Activated gamma-delta T cell treated with anti-CD3 and anti-CD28 coated beads, Interleukin-2, amount 50 U/mL, for 16 hours (primary cell): ENCODE results near the gene RPS6KA2.

Experiments used
- DNase-seq: peaks from one replicate; pipeline ENCODE4 v3.0.0-alpha.2; 2020; ENCODE audit warnings: low read depth

Gene RPS6KA2

DNA sequence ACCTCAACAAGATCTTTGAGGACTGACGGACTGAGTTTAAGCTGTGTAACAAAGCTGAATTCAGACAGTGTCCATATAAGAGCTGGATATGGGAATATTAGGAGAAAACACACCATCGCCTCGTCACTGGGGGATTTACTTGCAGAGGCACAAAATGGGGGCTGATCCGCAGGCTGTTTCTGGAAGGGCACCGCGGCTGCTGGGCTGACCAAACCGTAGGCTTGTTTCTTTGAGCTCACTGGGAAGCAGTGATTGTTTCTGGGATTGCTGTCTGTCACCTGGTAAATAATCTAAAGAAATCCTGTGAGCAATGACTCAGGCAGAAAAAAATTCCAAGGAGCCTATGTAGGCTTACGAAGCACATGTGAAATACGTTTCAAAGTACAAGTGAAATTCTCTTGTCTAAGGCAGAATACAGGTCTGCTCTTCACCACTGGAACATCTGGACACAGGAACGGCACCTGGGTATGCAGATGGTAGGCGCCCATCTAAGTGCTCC, 180.4 kb downstream of the RPS6KA2 start:
- DNase-seq, result no peak

DNA sequence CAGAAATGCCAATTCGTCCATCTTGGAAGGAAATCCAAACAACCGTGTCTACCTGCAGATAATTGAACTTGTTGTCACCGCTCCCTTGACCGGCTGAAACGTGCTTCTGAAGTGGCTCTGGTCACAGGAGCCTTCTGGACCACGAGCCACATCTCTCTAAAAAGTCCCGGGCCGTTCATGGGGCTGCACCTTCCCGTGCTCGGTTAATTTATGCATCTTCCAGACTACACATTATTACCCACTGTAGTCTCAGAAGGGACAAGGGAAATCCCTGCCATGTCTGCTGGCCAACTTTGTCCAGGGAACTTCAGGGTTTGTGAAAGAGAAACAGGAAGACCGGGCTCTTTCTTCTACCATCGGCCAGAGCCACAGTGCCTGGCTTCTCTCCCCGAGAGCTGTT, 180.9 kb downstream of the RPS6KA2 start:
- no peak for DNase-seq

DNA sequence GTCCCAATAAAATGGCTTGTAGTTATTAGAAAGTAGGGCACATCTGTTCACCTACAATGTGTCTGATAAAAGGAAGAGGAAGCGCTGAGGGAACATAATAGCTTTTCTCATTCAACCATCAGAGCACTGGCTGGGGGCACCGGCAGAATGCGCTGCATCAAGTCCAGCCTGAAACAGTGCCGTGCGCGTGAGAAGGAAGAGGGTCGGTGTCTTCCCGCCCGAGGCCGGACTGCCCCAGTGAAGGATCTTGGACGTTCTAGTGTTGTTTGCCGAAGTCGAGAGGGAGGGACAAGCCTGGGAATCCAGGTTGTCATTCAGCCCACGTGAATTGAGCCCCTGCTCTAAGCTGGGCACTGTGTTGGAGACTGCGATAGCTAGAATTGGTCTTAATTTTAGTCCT, 182.6 kb downstream of the RPS6KA2 start:
- no peak for DNase-seq

DNA sequence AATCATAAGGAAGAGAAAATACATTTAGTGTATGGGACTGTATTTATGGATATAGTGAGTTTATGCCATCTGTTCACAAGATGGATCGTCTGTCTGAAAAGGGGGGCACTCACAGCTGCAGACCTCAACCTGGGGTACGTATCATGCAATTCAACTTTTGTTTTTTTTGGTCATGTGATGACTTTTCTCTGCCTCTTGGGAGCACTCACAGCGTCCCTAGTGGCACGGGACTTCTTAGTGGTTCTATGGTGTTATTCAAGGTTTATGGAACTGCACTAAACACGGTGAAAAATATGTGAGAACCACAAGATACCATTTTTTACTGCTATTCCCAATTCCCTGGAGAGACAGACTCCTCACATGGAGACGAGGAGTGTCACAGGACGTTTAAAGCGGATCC, 183.9 kb downstream of the RPS6KA2 start:
- no peak for DNase-seq

DNA sequence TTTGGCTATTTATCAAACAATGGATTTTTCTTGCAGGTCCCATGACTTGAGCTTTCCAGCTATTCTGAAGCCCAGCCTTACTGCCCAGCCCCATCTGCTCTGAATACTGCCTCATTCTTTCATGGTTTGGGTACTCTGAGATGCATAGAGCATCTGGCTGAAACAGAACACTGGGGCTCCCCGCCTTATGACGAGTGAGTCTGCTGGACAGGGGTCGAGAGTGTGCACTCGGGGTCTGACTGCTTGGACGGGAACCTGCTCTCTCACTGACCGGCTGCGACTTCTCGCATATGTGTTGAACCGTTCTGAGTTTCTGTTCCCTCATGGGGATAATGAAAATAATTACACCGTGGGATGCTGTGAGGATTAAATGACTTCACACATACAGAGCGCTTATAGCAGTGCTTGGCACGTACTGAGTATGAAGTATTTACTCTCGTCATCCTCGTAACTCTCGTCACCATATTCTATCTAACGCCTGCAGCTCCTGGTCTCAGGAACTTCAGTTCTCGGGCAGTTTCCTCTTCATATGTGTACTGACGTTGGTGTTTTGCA, 184.8 kb downstream of the RPS6KA2 start:
- no peak for DNase-seq

DNA sequence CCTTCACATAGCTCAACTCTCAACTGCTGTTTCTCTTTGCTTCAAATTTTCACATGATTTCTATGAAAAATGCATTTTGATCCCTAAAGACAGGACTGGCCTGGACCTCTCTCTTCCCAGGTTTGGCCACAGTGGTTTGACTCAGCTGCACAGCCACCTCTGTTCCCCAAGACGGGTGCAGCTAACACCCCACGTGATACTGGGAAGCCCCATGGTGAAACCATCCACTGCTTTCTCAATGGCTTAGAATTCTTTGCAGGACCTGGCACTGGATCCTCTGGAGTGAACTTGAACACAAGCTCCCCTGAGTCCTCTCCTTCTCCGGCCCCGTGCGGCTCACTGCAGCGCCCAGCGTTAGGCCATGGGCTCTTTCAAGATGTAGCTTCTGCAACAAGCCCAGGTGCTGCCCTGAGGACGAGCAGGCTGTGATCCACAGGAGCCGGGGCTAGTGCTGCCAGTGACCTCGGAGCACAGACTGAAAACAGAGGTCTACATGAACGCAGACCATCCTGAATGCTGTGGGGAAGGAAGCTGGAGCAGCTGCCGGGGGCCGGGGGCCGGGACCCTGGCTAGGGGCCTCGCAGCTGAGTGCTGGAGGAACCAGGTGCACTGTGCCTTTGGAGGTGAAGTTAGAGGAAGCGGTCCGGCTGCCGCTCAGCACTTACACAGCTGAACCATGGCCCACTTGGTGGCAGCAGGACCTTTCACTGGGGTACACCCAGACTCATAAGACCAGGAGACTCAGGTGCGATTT, 185.5 kb downstream of the RPS6KA2 start:
- no peak for DNase-seq

DNA sequence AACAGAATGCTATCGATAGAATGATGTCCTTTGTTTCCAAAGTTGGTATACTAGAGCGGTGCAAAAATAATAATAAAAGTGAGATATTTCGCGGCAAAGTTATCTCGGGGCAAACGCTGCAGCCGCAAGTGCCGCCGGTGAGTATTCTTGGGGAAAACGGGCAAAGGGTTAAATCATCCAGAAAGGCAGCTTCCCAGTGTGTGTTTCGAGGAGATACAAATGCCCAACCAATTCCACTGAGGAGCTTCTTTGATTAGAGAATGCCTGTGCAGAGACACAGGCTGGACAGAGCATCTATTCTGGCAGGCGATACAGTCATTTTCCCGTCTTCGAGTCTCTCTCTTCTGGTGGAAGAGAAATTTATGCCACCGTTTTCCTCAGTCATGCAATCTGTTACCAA, 186.3 kb downstream of the RPS6KA2 start:
- no peak for DNase-seq

DNA sequence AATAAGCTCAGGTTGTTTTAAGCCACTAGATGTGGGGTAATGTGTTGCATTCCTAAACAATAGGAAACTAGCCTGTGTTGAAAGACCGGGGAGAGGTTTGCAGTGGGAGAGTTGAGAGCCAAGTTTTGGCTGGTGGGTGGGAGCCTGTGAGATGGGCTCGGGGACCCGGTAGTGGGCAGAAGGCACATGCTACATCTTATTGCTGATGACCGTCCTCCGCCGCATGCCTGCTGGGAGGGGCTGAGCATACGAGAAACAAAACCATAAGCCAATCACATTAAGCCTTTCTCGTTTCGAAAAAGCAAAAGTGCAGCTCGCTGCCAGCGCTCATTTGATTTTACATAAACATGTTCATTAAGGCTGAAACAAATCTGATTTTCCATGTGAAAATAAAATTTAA, 186.9 kb downstream of the RPS6KA2 start:
- DNase-seq, result no peak

DNA sequence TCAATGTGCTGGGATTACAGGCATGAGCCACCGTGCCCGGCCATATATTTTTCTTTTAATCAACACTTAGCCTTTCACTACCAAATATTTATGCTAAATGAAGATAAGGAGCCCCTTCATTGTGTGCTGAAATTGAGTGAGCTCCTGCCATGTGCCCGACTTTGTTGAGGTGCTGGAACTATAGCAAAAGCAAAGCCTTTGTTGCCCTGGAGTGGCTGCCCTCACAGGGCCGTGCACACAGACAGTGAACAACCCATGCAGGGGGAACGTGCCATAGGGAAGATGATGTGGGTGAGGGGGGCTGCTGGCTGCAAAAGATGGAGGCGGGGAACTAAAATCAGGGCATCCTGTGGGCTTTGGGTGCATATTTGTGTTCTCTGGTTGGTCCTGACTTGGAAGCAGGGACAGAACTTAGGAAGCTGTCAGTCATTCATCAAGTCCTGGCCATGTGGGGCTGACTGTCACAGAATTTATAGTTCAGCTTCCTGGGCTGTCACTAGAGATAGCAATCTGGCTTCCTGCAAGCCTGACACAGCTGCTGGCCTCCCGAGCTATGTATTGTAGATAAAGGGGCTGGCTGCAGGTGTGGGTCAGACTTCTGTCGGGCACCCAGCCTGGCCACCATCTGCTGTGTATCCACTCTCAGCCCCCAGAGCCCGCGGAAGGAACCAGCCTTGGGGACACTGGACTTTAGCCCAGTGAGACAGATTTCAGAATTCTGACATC, 187.5 kb downstream of the RPS6KA2 start:
- DNase-seq, result no peak

DNA sequence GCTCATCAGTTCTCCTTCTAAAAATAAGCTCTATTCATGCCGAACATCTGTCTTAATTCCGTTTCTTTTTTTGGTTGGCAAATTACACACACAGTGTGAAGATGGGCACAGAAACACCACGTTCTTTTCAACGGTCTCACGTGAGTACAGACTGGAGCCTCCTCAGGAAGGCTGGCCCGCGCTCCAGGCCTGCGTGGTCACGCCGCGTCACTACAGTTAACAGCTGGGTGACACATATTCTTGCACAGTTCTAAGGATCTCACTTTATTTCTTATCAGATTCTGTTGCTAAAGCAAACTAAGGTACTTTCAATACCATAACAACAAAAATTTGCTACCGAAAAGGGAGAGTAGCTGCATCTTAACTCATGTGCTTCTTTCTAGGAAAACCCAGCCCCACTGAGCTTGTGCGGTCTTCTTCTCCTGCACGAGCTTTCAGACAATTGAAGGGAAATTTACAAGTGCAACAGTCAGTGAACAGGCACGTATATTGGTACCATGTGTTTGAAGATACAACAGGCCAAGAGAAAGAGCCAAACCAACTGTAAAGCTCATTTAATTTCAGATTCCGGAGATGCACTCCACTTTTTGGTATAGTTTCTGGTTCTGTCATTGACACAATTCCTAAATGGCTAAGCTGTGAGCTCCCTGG, 188.7 kb downstream of the RPS6KA2 start:
- DNase-seq, result no peak

DNA sequence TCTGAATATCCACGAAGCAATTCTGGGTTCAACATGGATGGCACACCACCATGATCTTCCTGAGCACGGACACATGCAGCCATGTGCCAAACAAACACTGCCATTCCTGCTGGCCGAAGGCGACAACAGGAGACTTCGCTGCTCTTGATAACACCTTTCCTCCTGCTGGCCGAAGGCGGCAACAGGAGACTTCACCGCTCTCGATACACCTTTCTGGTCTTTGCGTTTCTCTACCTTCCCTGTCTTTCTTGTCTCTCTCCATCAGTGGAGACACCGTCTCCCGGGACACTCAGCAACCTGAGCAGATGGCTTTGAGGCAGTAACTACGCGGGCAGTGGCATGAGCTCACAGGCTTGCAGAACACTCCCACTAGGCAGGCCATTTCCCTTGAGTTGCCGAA, 189.4 kb downstream of the RPS6KA2 start:
- DNase-seq, result no peak

DNA sequence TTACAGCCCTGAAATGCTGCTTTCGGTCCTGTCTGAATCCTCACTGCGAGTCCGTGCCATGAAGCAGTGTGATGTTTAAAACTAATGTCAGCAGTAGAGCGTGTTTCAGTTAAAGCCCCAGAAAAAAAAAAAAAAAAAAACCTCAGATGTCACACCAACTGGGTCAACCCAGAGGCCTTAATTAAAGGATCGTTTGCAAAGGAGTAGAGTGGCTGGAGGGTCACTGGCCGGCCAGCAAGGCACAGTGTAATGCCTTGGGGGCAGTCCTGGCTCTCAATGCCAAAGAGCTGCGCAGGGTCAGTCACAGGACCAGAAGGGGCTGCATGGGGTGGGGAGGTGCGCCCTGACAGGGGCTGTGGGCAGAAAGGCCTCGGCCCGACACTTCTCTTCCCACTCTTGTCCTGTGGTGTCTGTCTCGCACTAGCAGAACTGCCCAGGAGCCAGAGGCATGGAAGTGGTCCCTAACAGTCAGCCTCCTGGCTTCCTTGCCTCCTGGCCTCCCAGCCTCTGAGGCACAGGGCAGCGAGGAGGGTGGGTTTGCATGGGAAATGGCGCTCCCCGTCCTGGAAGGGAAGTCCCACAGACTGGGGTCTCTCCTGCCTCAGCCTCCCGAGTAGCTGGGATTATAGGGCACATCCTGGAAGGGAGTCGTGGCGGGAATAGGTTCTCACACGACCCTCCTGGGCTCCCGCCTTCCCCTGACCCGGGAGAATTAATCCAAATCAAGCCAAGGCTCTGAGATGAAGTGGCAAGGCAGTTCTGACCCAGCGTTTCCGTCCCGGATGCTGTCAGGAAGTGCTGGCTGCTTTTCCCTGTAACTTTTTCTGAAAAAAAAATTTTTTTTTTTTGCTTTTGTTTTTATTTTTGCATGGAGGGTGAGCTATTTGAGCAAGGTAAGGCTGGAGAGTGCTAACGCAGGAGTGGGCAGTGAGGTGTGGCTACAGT, 190.6 kb downstream of the RPS6KA2 start:
- DNase-seq, result no peak

DNA sequence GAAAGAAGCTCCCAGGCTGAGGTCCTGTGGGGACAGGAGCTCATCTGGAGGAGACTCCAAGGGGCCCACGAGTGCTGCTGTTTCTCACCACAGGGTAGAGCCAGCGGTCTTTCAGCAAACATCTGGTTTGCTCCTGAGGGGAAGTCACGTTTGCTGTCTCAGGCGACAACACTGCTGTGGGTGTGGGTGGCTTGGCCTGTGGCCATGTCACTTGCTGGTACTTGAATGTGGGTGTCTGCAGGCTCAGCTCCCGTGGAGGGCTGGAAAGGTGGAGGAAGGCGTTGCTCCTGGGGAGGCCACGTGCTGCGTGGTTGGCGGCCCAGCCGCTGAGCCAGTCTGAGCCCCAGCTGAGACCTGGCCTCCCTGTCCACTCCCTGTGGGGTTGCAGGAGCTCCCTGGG, 191.5 kb downstream of the RPS6KA2 start:
- DNase-seq, result no peak

DNA sequence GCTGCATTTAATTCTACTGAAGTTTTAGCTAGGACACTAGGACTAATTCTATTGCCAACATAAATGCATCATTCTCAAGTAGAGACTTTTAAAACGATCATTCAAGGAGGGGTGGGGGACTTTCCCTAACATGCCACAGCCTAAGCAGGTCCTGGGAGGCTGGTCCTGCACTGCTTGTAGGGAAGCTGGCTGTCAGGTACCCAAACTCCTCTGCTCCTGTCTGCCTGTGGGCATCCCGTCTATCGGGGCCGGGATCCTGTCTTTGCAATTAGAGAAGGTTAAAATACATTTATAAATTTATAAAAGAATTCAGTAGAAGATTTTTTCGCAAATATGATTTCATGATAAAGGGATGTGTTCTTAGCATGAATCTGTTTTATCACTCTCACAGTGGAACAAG, 192.7 kb downstream of the RPS6KA2 start:
- DNase-seq, result no peak

DNA sequence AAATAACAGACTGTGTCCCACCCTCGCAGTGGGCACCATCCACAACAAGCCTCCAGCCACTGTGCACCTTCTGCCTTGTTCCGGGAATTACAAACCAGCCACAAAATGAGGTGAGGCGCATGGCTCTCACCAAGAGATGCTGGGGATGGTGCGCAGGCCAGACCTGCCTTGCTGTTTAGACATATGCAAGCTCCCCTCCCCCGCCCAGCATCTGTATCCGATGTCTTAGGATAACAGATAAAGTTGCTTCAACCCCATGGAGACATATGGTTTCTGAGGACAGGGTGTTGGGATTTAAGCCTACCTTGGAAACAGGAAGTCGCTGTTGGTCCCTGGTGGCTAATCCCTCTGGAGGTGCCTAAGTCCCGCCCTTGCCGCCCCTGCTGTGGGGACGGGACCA, 194.0 kb downstream of the RPS6KA2 start:
- no peak for DNase-seq

DNA sequence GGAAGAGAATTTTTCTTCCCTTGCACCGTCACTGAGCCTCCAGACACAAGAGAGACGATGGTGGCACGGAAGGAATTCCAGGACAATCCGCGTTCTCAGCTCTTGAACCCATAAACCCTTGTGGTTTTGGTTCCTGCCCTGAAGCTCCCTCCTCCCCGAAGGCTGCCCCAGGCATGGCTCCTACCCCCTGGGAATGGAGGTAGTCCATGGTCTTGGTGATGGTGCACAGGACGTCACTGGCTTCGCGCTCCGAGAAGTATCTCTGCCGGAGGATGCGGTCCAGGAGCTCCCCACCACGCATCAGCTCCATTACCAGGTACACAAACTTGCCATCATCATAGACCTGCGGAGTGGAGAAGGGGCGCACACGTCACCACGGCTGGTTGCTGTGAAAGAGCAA, 196.8 kb downstream of the RPS6KA2 start:
- no peak for DNase-seq

DNA sequence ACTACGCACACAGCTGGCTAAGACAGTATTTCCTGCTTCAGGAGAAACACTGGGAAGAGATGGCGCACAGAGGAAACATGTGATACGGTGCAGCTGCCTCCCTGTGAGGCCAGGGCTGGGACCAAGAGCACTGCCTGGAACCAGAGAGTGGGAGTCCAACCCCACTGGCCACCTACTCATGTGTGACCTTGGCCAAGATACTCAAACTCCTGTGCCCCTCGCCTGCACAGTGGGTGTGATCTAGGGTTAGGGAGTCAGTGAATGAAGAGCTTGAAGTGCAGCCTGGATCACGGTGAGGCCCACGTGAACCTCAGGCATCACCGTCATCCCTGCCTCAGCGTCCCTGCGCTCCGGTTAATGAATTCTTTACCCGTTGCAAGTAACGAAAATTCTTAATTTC, 202.6 kb downstream of the RPS6KA2 start:
- DNase-seq, result no peak

DNA sequence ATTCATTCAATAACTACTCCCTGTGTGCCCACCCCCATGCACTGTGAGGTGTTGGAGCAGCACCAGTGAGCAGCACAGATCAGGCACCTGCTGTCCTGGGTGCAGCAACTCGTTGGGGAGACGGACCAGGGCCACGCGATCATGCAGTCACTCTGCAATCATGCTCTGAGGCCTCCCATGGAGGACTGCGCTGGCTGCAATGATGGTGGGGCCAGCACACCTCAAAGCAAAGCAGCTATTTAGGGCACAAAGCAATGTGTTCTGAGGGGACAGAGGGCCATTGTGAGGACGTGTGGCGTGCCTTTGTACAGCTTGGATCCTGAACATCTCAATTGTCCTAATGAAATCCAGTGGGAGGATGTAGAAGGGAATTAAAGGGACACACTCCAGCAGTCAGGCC, 203.3 kb downstream of the RPS6KA2 start:
- no peak for DNase-seq

DNA sequence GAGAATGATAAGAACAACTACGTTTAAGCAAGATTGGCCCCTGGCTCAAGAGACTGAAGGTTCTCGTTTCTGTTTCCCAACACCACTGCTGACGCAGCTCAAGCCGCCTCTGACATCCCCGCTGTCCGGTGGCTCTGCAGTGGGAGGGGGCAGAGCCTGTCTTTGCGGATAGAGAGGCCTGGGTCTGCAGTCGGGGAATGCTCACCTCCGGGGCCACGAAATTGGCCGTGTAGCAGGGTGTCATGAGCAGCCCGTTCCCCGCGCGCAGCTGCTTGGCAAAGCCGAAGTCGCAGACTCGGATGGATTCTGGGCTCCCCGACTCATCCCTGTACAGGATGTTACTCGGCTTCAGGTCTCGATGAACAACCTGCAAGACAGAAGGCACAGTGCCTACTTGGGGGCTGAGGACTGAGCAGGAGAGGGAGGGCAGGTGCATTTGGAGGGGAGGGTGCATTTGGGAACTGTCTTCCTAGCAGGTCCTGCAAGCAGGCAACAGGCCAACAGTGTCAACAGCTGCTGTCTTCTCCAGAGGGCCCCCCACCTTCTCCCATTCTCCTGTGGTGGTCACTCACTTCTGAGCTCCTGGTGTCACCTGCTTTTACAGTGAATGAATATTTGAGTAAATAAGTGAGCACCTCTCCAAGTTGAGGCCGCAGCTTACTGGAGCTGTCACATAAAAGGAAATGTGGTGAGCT, 203.9 kb downstream of the RPS6KA2 start:
- no peak for DNase-seq

DNA sequence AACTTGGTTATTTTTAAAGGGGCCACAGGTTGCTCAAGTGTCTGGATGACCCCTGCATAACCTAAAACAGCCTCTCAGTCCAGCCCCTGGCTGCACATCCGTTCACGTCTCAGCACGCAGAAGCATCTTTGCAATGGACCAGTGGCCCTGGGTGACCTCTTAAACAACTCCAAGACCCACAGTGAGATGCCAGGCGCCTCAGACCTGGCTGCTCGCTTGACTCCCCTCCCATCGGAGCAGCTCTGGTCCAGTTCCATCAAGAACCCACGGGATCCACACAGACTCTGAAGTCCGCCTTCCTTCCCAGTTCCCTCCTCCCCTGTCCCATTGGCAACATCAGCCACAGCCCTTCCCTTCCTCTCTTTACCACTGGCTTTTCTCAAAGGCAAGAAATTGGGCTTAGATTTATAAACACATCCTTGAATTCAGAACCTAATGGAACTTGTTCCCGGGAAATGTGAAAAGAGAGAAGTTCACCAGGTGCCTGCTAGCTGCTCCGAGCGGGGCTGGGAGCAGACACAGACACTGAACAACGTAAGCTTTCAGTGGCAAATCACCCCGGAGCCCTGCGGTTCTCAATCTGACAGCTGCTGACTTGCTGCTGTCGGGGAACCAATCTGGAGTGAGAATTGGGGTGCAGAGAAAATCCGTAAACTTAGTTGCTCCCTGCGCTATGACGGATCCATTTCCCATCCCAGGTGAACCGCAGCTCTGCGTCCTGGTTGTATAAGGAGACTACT, 204.7 kb downstream of the RPS6KA2 start:
- DNase-seq, result no peak
